VCaP (cell line): ENCODE results near the gene COL25A1.
"Not testable (repeated sequence)": the region's sequence is repeated elsewhere in the genome, so short reads cannot be mapped to it uniquely, and the experiment has no call there.

Experiments
- H3K27ac ChIP-seq: fragments of 450-650 bp; 2 replicates; pipeline ENCODE4 v1.5.1; 2017
- CTCF ChIP-seq: fragments of 450-650 bp; conservative IDR thresholded peaks from 2 replicates; pipeline ENCODE4 v1.5.1; 2017; ENCODE audit warnings: mild to moderate bottlenecking, moderate library complexity

COL25A1 gene

GRCh38 chr4:109113521-109113920, 188.9 kb downstream of the COL25A1 start:
- TF ChIP-seq CTCF = no peak
- H3K27ac ChIP-seq = no peak overlapping the region

GRCh38 chr4:109111031-109111430, 191.4 kb downstream of the COL25A1 start:
- no peak overlapping the region for H3K27ac ChIP-seq
- TF ChIP-seq CTCF = no peak

GRCh38 chr4:109108215-109108614, 194.2 kb downstream of the COL25A1 start:
- not testable (repeated sequence) for H3K27ac ChIP-seq

- no peak overlapping the region for H3K27ac ChIP-seq
- TF ChIP-seq CTCF = no peak
These were observed 208.4 kb downstream of the COL25A1 start for GRCh38 chr4:109094056-109094455.

GRCh38 chr4:109091727-109092409, 210.6 kb downstream of the COL25A1 start:
- no peak for TF ChIP-seq CTCF
- no peak overlapping the region for H3K27ac ChIP-seq

GRCh38 chr4:109083911-109084310, 218.5 kb downstream of the COL25A1 start:
- no peak for TF ChIP-seq CTCF

GRCh38 chr4:109079731-109080130, 222.7 kb downstream of the COL25A1 start:
- H3K27ac ChIP-seq = no peak overlapping the region
- TF ChIP-seq CTCF = no peak

More at GRCh38 chr4:109083911-109084310, 218.5 kb downstream of the COL25A1 start:
- H3K27ac ChIP-seq = no peak overlapping the region

GRCh38 chr4:109079201-109079600, 223.3 kb downstream of the COL25A1 start:
- H3K27ac ChIP-seq = no peak overlapping the region
- TF ChIP-seq CTCF = no peak
